EL (cell line): ENCODE data around the gene EIF3D.
A peak's percentile ranks its signal among the peaks of the same experiment; 100 is the strongest.

ENCODE experiments used
- DNase-seq: peaks from one replicate; pipeline ENCODE4 v3.0.0-alpha.2; 2016

The EIF3D gene

GRCh38 chr22:36528795-36529751 lies at the start of gene EIF3D:
Gene EIF3D, minus strand, starts transcription at chr22:36529166. Its CDS starts 3,045 bp downstream, at chr22:36526121.
- peak; percentile 100 for DNase-seq

DNA sequence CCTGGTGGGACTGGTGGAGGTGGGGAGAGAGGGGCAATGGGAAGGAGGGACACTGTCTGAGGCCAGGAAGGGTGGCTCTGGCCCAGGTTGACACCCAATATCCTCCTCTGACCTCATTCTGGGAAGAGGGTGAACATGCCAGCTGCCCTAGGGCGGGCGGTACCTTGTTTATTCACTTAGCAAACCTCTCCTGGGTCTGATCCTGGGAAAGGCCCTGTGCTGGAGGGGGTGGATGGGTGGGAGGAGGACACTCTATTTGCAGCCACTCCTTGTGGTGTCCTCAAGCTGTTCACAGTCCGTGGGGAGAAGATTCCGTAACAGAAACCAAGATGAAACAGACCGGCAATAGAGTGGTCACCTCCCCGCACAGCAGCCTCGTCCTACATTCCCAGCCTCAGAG lies 49.7 kb upstream of the EIF3D start:
- no peak for DNase-seq

- peak; percentile 97 for DNase-seq
Observed at GRCh38 chr22:36577019-36577418, 48.1 kb upstream of the EIF3D start.

- no peak for DNase-seq
Observed at GRCh38 chr22:36574728-36575127, 45.8 kb upstream of the EIF3D start.

GRCh38 chr22:36573815-36574363 lies 44.9 kb upstream of the EIF3D start:
- DNase-seq, result no peak

DNA sequence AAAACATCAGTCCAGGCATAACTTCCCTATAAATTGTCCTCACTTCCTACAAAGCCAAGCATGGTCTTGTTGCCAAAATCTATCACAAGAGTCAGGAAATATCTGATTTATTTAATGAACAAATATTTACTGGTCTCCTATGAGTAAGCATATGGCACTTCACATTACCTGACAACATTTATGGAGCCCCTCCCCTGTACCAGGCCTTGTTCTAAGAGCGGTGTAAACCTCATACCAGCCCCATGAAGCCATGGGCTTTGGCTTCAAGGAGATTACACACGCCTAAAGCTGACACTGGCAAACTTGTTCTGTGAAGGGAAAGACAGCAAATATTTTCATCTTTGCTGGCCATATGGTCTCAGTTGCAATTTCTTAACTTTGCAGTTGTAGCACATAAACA lies 43.0 kb upstream of the EIF3D start:
- no peak for DNase-seq

GRCh38 chr22:36569999-36570398 lies 41.0 kb upstream of the EIF3D start:
- peak; percentile 50 for DNase-seq

DNA sequence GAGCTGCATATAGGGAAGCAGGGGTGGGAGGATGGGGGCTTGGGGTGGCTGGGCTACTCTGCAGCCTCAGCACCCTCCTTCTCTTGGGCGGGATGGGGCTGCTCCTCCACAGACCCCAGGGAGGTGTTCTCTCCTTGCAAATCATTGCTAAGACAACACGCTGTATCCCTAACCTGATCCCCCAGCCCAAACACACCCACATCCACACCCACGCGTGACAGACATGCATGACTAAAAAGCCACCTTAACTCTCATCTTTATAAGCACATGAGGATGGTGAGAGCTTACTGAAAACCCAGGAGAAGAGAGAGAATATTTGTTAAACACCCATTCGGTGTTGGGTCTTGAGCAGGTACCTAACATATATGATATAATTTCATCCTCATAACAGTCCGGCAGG lies 39.9 kb upstream of the EIF3D start:
- no peak for DNase-seq

GRCh38 chr22:36566720-36567119 lies 37.8 kb upstream of the EIF3D start:
- no peak for DNase-seq

GRCh38 chr22:36565686-36566085 lies 36.7 kb upstream of the EIF3D start:
- DNase-seq, result peak; percentile 17

- no peak for DNase-seq
Observed at GRCh38 chr22:36565159-36565507, 36.2 kb upstream of the EIF3D start.

GRCh38 chr22:36564422-36565158 lies 35.6 kb upstream of the EIF3D start:
- no peak for DNase-seq

GRCh38 chr22:36563898-36564297 lies 34.9 kb upstream of the EIF3D start:
- no peak for DNase-seq

DNA sequence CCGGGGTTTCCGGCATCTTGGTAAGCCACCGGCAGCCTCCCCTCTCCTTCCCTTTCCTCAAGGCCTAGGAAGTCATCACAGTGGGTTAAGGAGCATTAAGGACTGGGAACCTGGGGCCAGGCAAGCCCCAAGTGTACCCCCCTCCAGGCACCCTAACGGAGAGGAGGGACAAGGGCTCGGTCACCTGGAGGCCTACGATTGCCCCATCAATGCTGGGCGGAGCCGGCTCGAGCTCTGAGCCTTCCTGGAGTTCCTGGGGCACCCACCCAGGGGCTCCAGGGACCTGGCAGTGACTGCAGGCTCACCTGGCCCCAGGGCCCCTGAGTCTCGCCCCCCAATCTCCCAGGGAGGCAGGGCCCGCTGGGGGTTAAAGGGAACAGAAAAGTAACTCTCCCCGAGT lies 34.5 kb upstream of the EIF3D start:
- DNase-seq, result no peak

DNA sequence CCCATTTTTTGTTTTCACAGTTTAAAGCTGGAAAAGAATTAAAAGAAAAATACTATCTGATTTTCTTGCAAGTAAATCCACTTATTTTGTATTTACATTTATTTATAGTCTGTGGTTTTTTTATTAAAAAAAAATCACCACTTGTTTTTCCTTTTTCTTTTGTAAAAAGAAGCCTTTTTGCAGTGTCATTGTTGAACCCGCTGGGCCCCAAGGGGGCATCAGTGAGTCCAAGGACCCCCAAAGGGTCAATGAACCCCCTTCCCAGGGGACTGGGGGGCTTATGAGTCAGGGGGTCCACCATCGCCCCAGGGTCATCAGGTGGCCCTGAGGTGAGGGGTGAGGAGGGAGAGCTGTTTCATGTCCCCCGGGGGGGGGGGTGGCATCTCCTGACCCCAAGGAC lies 34.0 kb upstream of the EIF3D start:
- DNase-seq, result no peak

GRCh38 chr22:36562261-36562835 lies 33.4 kb upstream of the EIF3D start:
- DNase-seq, result peak; percentile 63

DNA sequence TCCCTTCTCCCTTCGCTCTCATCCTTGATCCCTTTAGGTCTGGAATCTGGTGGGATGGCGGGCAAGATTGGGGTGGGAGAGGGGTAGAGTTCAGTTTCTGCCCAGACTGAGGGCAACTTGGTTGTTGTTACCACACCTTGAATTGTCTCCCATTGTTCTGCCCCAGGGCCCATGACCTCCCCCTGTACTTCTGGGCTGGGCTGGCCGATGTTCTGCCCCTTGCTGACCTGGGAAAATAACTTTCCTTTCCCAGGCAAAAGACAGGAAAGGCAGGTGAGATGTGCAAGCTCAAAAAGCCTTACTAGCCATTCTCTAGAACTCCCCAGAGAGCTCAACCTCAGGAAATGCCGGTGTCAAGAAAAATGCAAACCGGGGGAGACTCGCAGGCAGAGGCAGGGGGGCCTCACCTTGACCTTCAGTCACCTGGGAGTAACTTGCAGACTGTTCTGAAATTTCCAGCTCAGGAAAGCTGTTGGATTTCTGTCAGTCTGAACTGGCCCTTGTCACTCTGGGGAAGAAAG lies 32.4 kb upstream of the EIF3D start:
- no peak for DNase-seq

- DNase-seq, result no peak
Observed at GRCh38 chr22:36560001-36560400, 31.0 kb upstream of the EIF3D start.

DNA sequence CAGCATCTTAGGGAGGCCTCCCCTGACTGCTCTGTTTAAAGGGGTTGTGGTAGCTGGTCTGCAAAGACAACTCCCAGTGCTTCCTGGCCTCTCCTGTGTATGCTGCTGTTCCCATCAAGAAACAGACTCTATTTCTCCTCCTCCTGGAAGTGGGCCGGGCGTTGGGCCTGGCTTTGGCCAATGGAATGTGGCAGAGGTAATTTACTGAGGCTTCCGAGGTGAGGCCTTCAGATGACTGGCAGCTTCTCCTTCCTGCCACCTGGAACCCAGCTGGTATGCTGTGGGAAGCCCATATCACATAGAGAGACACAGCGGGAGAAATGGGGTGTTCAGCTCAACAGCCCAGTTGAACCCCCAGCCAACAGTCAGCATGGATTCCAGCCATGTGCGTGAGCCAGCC lies 25.1 kb upstream of the EIF3D start:
- no peak for DNase-seq

GRCh38 chr22:36552289-36552688 lies 23.3 kb upstream of the EIF3D start:
- no peak for DNase-seq

- DNase-seq, result no peak
Observed at GRCh38 chr22:36550701-36551495, 21.9 kb upstream of the EIF3D start.

- DNase-seq, result no peak
Observed at GRCh38 chr22:36549033-36549432, 20.1 kb upstream of the EIF3D start.
